Fibroblast of skin of abdomen (primary cell): Measurements from ENCODE around the gene INSYN1.
"Not testable (repeated sequence)": the region's sequence is repeated elsewhere in the genome, so short reads cannot be mapped to it uniquely, and the experiment has no call there.

Experiments used
- DNase-seq: peaks from one replicate; pipeline ENCODE4 v3.0.0-alpha.2; 2013

INSYN1 gene

DNA sequence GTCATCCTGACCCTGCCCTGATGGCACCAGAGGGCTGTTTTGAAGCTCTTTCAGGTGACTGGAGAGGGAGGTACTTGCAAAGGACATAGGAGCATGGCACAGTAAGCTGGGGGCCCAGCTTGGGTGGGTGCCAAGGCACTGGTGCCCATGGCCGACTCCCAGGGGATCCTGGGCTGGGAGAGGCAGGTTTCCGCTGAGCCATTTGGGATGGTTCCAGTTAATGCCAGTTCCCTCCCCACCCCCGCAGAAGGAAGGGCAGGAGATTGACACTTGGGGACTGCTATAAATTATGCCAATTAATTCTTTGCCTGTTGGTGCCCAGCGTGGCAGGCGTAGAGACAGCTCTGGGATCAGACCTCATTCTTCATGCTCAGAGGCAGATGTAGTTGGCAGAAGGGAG, 42.8 kb downstream of the INSYN1 start:
- no peak for DNase-seq

DNA sequence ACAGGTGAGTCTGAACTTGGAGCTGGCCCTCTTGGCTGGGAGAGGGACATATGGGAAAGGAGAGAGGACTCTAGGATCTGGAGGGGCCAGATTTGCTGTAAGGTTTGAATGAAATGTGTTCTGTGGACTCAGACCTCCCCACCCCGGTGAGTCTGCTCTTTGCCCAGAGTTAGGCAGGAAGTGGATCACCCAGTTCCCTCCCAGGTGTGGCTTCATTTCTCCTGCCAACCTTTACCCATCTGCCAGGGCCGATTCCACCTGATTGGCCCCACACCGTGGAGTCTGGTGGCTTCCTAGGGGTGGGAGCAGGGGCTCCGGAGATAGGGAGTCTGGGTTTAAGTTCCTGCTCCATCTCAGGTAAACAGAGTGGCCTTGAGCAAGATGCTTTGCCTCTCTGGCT, 43.5 kb downstream of the INSYN1 start:
- no peak for DNase-seq

- DNase-seq = no peak
These were observed 43.9 kb downstream of the INSYN1 start for GRCh38 chr15:73709241-73709640.

GRCh38 chr15:73708691-73709090, 44.5 kb downstream of the INSYN1 start:
- DNase-seq = no peak

- peak; percentile 37 for DNase-seq
These were observed 48.1 kb downstream of the INSYN1 start for GRCh38 chr15:73704869-73705645.

DNA sequence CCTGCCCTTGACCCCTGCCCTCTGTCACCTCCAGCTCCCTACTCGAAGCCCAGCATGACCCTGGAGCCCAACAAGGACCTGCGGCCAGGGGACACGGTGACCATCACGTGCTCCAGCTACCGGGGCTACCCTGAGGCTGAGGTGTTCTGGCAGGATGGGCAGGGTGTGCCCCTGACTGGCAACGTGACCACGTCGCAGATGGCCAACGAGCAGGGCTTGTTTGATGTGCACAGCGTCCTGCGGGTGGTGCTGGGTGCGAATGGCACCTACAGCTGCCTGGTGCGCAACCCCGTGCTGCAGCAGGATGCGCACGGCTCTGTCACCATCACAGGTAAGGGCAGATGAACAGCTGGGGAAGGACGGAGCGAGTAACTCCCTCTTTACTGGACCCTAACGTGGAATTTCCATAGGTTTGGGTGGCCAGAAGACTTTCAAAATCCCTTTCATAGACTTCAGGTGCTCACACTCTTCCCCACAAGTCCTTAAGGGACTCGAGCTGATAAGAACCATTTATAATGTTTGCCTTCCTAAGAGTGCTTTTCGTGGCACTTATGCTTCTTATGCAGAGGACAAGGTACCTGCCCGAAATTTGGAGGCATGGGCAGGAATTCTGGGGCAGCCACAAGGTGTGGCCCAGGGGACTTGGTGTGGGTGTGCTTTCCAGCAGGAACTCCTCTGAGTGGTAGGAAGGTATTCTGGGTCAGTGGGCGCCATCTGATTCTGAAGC, 48.8 kb downstream of the INSYN1 start:
- not testable (repeated sequence) for DNase-seq

- DNase-seq = not testable (repeated sequence)
These were observed 49.5 kb downstream of the INSYN1 start for GRCh38 chr15:73703601-73704000.

DNA sequence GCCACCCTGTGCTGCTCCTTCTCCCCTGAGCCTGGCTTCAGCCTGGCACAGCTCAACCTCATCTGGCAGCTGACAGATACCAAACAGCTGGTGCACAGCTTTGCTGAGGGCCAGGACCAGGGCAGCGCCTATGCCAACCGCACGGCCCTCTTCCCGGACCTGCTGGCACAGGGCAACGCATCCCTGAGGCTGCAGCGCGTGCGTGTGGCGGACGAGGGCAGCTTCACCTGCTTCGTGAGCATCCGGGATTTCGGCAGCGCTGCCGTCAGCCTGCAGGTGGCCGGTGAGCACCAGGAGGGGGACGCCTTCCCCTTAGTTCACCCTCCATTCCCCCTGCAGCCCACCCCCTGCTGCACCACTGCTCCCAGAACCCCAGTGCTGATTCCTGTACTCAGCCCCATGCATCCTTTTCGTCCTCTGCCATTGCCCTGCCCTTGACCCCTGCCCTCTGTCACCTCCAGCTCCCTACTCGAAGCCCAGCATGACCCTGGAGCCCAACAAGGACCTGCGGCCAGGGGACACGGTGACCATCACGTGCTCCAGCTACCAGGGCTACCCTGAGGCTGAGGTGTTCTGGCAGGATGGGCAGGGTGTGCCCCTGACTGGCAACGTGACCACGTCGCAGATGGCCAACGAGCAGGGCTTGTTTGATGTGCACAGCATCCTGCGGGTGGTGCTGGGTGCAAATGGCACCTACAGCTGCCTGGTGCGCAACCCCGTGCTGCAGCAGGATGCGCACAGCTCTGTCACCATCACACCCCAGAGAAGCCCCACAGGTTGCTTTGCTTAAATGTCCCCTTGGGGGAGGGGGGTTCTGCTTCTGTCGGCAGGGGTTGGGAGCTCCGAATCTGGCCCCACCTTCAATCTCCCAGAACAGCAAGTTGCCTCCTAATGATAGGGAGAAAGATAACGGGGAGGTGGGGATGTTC, 50.6 kb downstream of the INSYN1 start:
- not testable (repeated sequence) for DNase-seq

GRCh38 chr15:73700041-73700842, 52.9 kb downstream of the INSYN1 start:
- DNase-seq = peak; percentile 78

DNA sequence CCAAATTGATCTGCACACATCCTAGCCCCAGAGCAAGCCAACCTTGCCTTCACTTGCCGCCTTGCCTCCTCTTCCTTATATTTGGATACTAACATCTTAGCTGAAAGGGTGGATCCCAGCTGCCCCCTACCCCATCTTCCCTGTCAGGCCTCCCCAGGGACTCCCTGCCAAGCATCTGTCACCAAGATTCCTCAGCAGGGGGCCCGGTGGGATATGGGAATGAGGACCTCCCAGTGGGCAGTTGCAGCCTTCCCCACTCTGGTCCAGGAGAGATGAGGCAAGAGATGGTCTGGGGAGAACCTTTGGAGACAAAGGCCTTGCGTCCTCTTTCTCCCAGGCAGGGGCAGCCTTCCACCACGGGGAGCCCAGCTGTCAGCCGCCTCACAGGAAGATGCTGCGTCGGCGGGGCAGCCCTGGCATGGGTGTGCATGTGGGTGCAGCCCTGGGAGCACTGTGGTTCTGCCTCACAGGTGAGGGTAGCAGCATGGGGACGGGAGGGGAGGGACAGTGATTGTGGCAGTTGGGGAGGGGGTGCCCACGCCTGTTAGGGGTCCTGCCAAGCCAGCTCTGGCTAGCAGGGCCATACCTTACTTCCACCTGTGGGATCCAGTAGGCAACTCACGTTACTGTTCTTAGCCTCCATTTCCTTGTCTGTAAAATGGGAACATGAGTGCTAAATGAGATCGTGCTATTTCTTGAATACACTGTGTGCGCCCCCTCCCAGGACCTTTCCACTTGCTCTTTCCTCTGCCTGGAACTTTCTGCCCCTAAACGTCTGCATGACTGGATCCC, 53.7 kb downstream of the INSYN1 start:
- DNase-seq = no peak

DNA sequence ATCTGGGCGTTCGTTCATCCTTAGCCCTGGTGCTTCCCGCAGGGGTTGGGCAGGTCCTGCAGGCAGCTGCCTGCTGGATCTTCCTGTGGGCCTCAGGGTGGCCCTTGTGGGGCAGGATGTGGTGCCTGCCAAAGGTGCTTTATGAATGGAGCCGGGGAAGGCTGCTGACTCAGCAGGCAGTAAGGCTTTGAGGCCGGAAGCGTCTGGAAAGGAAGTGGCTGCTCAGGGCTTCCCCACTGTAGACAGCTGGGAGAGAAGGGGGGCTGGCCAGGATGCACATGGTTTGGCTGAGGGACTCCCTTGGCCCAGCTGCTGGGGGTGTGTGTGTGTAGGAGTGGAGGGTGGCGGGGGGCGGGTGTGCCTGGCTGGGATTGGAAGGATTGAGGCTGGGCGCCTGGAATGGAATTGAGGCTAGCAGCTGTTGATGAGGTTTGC, 56.1 kb downstream of the INSYN1 start:
- peak; percentile 96 for DNase-seq

DNA sequence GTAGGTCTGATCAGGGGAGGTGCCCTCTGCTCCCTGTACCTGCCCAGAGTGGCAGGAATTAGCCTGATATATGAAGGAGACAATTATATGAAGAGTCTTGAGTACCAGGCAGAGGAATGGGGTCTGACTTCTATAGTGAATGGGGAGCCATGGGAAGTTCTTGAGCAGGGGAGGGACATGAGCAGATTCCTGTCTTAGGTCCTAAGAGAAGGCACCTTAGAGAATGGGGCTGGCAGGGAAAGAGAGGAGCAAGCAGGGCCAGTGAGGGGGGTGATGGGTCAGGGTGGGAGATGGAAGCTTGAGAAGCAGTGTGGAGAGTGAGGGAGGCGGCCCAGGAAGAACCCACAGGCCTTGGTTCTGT, 56.5 kb downstream of the INSYN1 start:
- no peak for DNase-seq

DNA sequence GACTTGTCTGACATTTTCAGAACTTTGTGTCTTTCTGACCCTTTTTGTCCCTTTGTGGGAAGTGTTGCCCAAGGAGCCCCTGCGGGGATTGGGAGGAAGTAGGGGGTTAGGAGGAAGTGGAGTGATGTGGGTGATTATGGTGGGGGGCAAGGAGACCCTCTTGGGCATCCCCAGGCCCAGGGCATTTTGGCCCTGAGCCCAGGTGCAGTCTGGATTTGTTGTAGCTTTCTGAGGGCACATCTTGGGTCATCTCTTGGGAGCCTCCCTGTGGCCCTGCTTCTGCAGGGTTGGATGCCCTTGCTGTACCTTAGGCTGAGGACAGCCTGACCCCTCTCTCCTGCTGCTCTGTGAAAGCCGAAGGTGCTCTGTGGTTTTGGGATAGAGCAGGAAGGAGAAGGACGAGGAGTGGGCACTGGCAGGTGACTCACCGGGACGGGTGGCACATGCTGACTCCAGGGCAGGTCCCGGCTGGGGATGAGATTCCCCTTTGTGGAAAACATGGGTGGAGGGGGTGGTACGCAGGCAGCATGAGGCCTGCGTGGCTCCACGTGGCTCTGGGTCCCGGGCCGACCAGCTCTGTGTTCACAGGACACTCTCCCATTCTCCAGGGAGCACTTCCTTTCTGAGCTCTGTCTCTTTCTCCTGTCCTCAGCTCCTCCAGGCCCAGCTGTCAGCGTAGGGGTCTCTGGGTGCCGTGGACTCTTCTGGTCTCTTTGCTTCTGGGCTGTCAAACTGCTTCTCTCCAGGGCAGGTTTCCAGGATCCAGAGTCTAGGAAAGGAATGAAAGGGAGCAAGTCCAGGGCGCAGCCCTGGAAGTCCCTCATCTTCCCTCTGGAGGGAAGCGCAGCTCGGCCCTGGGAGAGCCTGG, 57.1 kb downstream of the INSYN1 start:
- DNase-seq = no peak

DNA sequence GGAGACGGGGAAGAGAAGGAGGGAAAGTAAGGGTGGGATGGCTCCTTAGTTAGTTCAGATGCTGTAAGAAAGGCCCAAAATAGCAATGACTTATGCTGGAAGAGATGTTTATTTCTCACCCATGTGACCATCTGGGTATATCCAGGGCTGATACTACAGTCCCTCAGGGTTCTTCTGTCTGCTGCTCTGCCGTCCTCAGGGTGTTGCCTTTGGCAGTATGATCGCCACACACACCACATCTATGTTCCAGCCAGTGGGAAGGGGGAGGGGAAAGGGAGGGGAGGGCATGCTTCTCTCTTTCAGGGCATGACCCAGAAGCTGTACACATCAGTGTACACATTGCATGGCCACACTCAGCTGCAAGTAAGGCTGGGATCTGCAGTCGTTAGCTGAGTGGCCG, 58.7 kb downstream of the INSYN1 start:
- no peak for DNase-seq

GRCh38 chr15:73691396-73691795, 61.8 kb downstream of the INSYN1 start:
- peak; percentile 59 for DNase-seq

DNA sequence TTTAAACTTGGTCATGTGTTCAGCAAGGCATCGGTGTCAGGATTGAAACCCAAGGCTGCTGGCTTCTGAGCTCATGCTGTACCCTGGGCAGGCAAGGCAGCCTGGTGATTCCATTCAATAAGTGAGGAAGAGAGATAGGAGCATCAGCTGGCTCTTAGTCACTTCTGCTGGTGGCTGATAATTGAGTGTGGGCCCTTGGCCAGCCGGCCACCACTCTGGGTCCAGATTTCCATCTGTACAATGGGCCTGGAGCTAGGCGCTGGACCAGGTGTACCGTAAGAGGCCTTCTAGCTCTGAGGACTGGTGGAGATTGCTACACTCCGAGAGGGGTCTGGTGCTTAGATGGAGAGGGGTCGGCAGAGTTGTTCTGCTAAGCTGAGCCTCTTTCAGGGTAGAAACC, 64.7 kb downstream of the INSYN1 start:
- no peak for DNase-seq

- DNase-seq = no peak
These were observed 65.8 kb downstream of the INSYN1 start for GRCh38 chr15:73687351-73687750.

GRCh38 chr15:73686781-73687256, 66.3 kb downstream of the INSYN1 start:
- DNase-seq = peak; percentile 78

GRCh38 chr15:73685981-73686380, 67.2 kb downstream of the INSYN1 start:
- DNase-seq = no peak
